Fibroblast of mammary gland (primary cell): ENCODE data around the gene CFTR.
"Not testable (repeated sequence)": the region's sequence is repeated elsewhere in the genome, so short reads cannot be mapped to it uniquely, and the experiment has no call there.

Source experiments
- DNase-seq: peaks from one replicate; pipeline ENCODE4 v3.0.0-alpha.2; 2010; ENCODE audit warnings: low read depth
- H3K4me3 ChIP-seq: 2 replicates; pipeline ENCODE4 v1.5.1; 2011; ENCODE audit warnings: low read depth, mild to moderate bottlenecking, low read length, moderate library complexity; ENCODE audit not compliant: control insufficient read depth
- CTCF ChIP-seq: conservative IDR thresholded peaks from 2 replicates; pipeline ENCODE4 v1.5.1; 2011; ENCODE audit warnings: low read depth, low read length, inconsistent platforms; ENCODE audit not compliant: control insufficient read depth, insufficient read depth

The CFTR gene

GRCh38 chr7:117492649-117493048 is 12.8 kb downstream of the CFTR start:
- DNase-seq: no peak
- no peak for TF ChIP-seq CTCF
- H3K4me3 ChIP-seq: no peak overlapping the region

- no peak for DNase-seq
- no peak overlapping the region for H3K4me3 ChIP-seq
- no peak for TF ChIP-seq CTCF
Observed at GRCh38 chr7:117493460-117493859, 13.6 kb downstream of the CFTR start.

GRCh38 chr7:117495308-117495707 is 15.5 kb downstream of the CFTR start:
- DNase-seq: no peak
- no peak for TF ChIP-seq CTCF
- no peak overlapping the region for H3K4me3 ChIP-seq

- no peak for TF ChIP-seq CTCF
- DNase-seq: no peak
- no peak overlapping the region for H3K4me3 ChIP-seq
Observed at GRCh38 chr7:117502331-117502730, 22.5 kb downstream of the CFTR start.

GRCh38 chr7:117505238-117505637 is 25.4 kb downstream of the CFTR start:
- no peak for DNase-seq
- TF ChIP-seq CTCF: no peak
- H3K4me3 ChIP-seq: no peak overlapping the region

GRCh38 chr7:117508676-117509075 is 28.9 kb downstream of the CFTR start:
- no peak for TF ChIP-seq CTCF
- no peak overlapping the region for H3K4me3 ChIP-seq
- no peak for DNase-seq

- DNase-seq, H3K4me3 ChIP-seq: not testable (repeated sequence)
Observed at GRCh38 chr7:117517194-117517593, 37.4 kb downstream of the CFTR start.
